IPS DF 6.9 (cell line): ENCODE results near the gene RBM27.
"Not testable (repeated sequence)": the region's sequence is repeated elsewhere in the genome, so short reads cannot be mapped to it uniquely, and the experiment has no call there.

Experiments used
- DNase-seq: peaks from one replicate; pipeline ENCODE4 v3.0.0-alpha.2; 2013; ENCODE audit warnings: low read depth, low spot score
- H3K27ac ChIP-seq: one replicate; pipeline ENCODE4 v1.5.1; 2013; ENCODE audit warnings: low read length, control low read depth
- H3K27me3 ChIP-seq: 2 replicates; pipeline ENCODE4 v1.6.1; 2013; ENCODE audit warnings: mild to moderate bottlenecking, low read length; ENCODE audit not compliant: control insufficient read depth, insufficient read depth
- H3K36me3 ChIP-seq: 2 replicates; pipeline ENCODE4 v1.6.1; 2013; ENCODE audit warnings: low read length; ENCODE audit not compliant: control insufficient read depth, insufficient read depth
- H3K4me1 ChIP-seq: 2 replicates; pipeline ENCODE4 v1.6.1; 2013; ENCODE audit warnings: low read length; ENCODE audit not compliant: control insufficient read depth, insufficient read depth
- H3K4me3 ChIP-seq: 2 replicates; pipeline ENCODE4 v1.5.1; 2013; ENCODE audit warnings: mild to moderate bottlenecking, low read length
- H3K9me3 ChIP-seq: 2 replicates; pipeline ENCODE4 v1.6.1; 2013; ENCODE audit warnings: low read length, inconsistent platforms; ENCODE audit not compliant: control insufficient read depth, insufficient read depth
- WGBS: extraction: QIAGEN DNeasy Blood & Tissue Kit; methylation state at CpG from one replicate; pipeline ENCODE4 v1.1.7; 2013; ENCODE audit warnings: mixed read lengths, missing lambda C conversion rate; ENCODE audit not compliant: insufficient read length, insufficient coverage; 5-methylcytosine and 5-hydroxymethylcytosine counted together

RBM27 gene

GRCh38 chr5:146179696-146180095 is 23.7 kb upstream of the RBM27 start:
- DNase-seq = no peak

DNA sequence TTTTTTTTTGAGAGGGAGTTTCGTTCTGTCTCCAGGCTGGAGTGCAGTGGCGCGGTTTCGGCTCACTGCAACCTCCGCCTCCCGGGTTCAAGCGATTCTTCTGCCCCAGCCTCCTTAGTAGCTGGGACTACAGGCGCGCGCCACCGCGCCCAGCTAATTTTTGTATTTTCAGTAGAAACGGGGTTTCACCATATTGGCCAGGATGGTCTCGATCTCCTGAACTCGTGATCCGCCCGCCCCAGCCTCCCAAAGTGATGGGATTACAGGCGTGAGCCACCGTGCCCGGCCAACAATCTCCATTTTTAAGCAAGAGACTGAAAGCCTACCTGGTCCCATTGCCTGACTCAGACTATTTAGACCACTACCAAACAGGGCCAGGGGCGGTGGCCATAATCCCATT is 20.0 kb upstream of the RBM27 start:
- WGBS = no CpG with 5 or more reads among the region's 21 CpGs
- H3K36me3 ChIP-seq, H3K4me3 ChIP-seq, DNase-seq, H3K27ac ChIP-seq, H3K27me3 ChIP-seq, H3K4me1 ChIP-seq, H3K9me3 ChIP-seq: not testable (repeated sequence)

More at GRCh38 chr5:146179696-146180095, 23.7 kb upstream of the RBM27 start:
- no peaks in the 10 kb centered on the region for H3K27me3 ChIP-seq
- no CpG with 5 or more reads among the region's 1 CpG for WGBS
- H3K4me3 ChIP-seq = no peak overlapping the region
- no peaks in the 10 kb centered on the region; the same call in 1 of the 2 replicates for H3K36me3 ChIP-seq
- no peak overlapping the region for H3K27ac ChIP-seq
- H3K4me1 ChIP-seq = 0 out of 2 replicates have a peak, but pooled peaks cover 1% of the 10 kb centered on the region
- no peaks in the 10 kb centered on the region for H3K9me3 ChIP-seq

DNA sequence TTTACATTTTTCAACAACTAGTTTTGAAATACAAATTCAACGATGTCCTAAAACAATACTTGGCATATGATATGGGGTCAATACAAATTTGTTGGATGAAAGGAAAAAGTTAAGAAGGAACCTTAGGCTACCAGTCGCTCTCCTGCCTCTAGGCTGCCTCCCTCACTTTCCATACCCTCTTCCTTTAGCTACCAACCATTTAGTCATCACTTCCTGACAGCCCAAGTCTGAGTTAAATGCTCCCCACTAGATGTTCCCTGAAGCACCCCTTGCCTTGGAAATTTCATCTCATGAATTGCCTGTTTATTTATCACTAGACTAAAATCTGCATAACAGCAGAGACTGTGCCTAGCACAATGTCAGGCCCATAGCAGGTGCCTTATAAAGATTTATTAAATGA is 18.2 kb upstream of the RBM27 start:
- Histone ChIP-seq H3K27me3 (no peaks in the 10 kb centered on the region), H3K27ac (no peak overlapping the region), H3K9me3 (no peaks in the 10 kb centered on the region), H3K4me3 (no peak overlapping the region), H3K4me1 (0 out of 2 replicates have a peak, but pooled peaks cover 1% of the 10 kb centered on the region), H3K36me3 (no peaks in the 10 kb centered on the region; the same call in 1 of the 2 replicates)
- DNase-seq = no peak
- WGBS = no CpG with 5 or more reads among the region's 2 CpGs

DNA sequence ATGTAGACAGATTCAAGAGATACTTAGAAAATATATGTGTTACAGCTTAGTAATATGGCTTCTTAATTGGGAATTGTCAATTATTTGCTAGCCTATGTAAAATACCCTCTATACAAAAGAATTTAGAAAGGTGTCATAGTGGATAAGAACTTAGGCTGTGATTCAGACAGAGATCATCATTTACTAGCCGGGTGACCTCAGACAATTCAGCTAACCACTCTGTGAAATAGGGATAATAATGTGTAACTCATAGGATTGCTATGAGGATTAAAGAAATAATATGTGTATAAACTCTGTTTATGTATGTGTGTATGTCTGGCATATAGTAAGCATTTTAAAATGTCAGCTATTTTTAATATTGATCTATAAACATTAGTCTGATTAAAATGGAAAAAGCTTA is 15.0 kb upstream of the RBM27 start:
- no peak overlapping the region for H3K4me3 ChIP-seq
- H3K4me1 ChIP-seq = 0 out of 2 replicates have a peak, but pooled peaks cover under 1% of the 10 kb centered on the region
- no peak for DNase-seq
- no peak overlapping the region for H3K27ac ChIP-seq
- H3K9me3 ChIP-seq = no peaks in the 10 kb centered on the region
- H3K36me3 ChIP-seq = no peaks in the 10 kb centered on the region
- no CpG with 5 or more reads among the region's 1 CpG for WGBS
- no peaks in the 10 kb centered on the region for H3K27me3 ChIP-seq

GRCh38 chr5:146192571-146193043 is 10.8 kb upstream of the RBM27 start:
- H3K4me3 ChIP-seq = no peak overlapping the region
- no CpG with 5 or more reads among the region's 3 CpGs for WGBS

DNA sequence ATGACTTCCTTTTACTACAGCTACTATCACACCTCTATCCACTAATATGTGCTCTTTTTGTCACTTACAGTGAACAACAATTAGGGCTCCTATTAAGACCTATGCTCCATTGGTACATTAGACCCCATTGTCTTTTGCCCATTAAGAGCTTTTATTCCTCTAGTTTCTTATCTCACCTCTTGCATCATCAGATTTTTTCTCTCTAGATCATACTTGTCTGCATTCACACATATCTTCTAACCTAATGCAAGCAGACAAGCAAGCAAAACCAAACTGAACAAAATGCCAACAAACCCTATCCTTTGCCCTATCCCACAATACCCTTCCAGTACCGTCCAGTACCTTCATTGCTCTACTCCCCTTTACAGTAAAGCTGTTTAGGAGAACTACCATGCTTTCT is 10.1 kb upstream of the RBM27 start:
- Histone ChIP-seq H3K27ac (no peak overlapping the region), H3K9me3 (no peaks in the 10 kb centered on the region), H3K36me3 (no peaks in the 10 kb centered on the region), H3K27me3 (no peaks in the 10 kb centered on the region), H3K4me3 (no peak overlapping the region), H3K4me1 (no peaks in the 10 kb centered on the region)
- no peak for DNase-seq
- WGBS = no CpG with 5 or more reads among the region's 1 CpG

More at GRCh38 chr5:146192571-146193043, 10.8 kb upstream of the RBM27 start:
- H3K27me3 ChIP-seq = no peaks in the 10 kb centered on the region
- DNase-seq = no peak
- H3K9me3 ChIP-seq = no peaks in the 10 kb centered on the region
- H3K4me1 ChIP-seq = no peaks in the 10 kb centered on the region
- no peak overlapping the region for H3K27ac ChIP-seq
- no peaks in the 10 kb centered on the region for H3K36me3 ChIP-seq

DNA sequence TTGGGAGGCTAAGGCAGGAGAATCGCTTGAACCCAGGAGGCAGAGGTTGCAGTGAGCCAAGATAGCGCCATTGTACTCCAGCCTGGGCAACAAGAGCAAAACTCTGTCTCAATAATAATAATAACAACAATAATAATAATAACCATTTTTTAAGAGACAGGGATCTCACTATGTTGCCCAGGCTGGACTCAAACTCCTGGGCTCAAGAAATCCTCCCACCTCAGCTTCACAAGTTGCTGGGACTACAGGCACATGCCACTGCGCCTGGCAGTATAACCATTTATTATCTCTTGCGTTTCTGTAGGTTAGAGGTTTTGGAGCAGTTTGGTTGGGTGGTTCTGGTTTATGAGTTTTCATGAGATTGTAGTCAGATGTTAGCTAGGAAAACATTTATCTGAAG is 8.4 kb upstream of the RBM27 start:
- whole genome bisulfite sequencing = no CpG with 5 or more reads among the region's 4 CpGs
- H3K4me3 ChIP-seq, H3K27me3 ChIP-seq, H3K9me3 ChIP-seq, DNase-seq, H3K4me1 ChIP-seq, H3K27ac ChIP-seq, H3K36me3 ChIP-seq: not testable (repeated sequence)

DNA sequence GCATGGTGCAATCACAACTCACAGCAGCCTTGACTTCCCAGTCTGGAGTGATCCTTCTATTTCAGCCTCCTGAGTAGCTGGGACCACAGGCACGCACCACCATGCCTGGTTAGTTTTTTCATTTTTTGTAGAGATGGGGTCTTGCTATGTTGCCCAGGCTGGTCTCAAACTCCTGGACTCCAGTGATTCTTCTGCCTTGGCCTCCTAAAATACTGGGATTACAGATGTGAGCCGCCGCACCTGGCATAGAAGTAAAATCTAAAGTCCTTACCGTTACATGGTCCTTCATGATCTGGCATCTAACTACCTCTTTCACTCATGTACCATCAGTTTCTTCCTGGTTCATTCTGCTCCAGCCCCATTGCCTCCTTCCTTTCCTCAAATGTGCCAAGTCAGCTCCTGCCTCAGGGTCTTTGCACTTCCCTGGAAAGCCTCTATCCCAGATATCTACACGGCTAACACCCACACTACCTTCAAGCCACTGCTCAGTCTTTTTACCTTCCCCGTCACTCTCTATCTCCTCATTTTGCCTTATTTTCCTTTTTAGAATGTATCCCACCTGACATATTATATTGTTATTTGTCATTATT is 6.9 kb upstream of the RBM27 start:
- Histone ChIP-seq H3K27ac (no peak overlapping the region), H3K9me3 (no peaks in the 10 kb centered on the region), H3K36me3 (no peaks in the 10 kb centered on the region), H3K4me1 (no peaks in the 10 kb centered on the region), H3K27me3 (no peaks in the 10 kb centered on the region), H3K4me3 (no peak overlapping the region)
- no CpG with 5 or more reads among the region's 6 CpGs for WGBS
- DNase-seq = no peak

GRCh38 chr5:146199176-146199815 is 4.1 kb upstream of the RBM27 start:
- no peak for DNase-seq
- Histone ChIP-seq H3K4me1 (no peaks in the 10 kb centered on the region), H3K36me3 (no peaks in the 10 kb centered on the region), H3K27me3 (no peaks in the 10 kb centered on the region), H3K4me3 (no peak overlapping the region), H3K27ac (no peak overlapping the region), H3K9me3 (no peaks in the 10 kb centered on the region)
- WGBS = no CpG with 5 or more reads among the region's 6 CpGs

DNA sequence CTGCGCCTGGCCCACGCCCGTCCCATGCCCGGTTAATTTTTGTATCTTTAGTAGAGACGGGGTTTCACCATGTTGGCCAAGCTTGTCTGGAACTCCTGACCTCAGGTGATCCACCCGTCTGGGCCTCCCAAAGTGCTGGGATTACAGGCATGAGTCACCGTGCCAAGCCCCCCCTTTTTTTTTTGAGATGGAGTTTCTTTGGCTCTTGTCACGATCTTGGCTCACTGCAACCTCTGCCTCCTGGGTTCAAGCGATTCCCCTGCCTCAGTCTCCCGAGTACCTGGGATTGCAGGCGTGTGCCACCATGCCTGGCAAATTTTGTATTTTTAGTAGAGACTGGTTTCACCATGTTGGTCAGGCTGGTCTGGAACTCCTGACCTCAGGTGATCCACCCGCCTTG is 1.6 kb upstream of the RBM27 start:
- H3K27me3 ChIP-seq, H3K9me3 ChIP-seq, DNase-seq, H3K36me3 ChIP-seq, H3K4me3 ChIP-seq, H3K27ac ChIP-seq, H3K4me1 ChIP-seq: not testable (repeated sequence)
- no CpG with 5 or more reads among the region's 12 CpGs for WGBS

GRCh38 chr5:146203872-146204192 is 427 bp downstream of the RBM27 start:
- no peak overlapping the region for H3K27ac ChIP-seq

More at GRCh38 chr5:146203872-146204192, 427 bp downstream of the RBM27 start:
- Histone ChIP-seq H3K4me1 (no peaks in the 10 kb centered on the region), H3K36me3 (no peaks in the 10 kb centered on the region), H3K27me3 (no peaks in the 10 kb centered on the region), H3K4me3 (peak overlapping the region; percentile 85), H3K9me3 (no peaks in the 10 kb centered on the region)
- WGBS = no CpG with 5 or more reads among the region's 21 CpGs
- DNase-seq = no peak
